Neural progenitor cell (in vitro differentiated cells): ENCODE results near the gene MPP1. TPM values are rescaled to one million over a fixed set of nuclear protein-coding genes. Genes with fewer than 3 reads are reported as not detected.

Experiments used
- DNase-seq: peaks from one replicate; pipeline ENCODE4 v3.0.0-alpha.2; 2016; ENCODE audit warnings: low spot score
- H2AFZ ChIP-seq: fragments of 200-600 bp; sonication (generic); replicated peaks from 2 replicates; pipeline ENCODE4 v1.6.1; 2016; ENCODE audit warnings: antibody characterized with exemption
- H3F3A ChIP-seq: fragments of 200-600 bp; sonication (generic); 2 replicates; pipeline ENCODE4 v1.6.1; 2016; ENCODE audit warnings: antibody characterized with exemption, low read depth
- H3K27ac ChIP-seq: fragments of 200-600 bp; sonication (generic); 2 replicates; pipeline ENCODE4 v1.5.1; 2016; ENCODE audit warnings: mild to moderate bottlenecking
- H3K27me3 ChIP-seq: fragments of 200-600 bp; sonication (generic); 2 replicates; pipeline ENCODE4 v1.6.1; 2016; ENCODE audit warnings: mild to moderate bottlenecking, moderate library complexity
- H3K36me3 ChIP-seq: fragments of 200-600 bp; sonication (generic); 2 replicates; pipeline ENCODE4 v1.5.1; 2016
- H3K4me1 ChIP-seq: fragments of 200-600 bp; sonication (generic); 2 replicates; pipeline ENCODE4 v1.6.1; 2016; ENCODE audit warnings: mixed run types
- H3K4me2 ChIP-seq: fragments of 200-600 bp; sonication (generic); 2 replicates; pipeline ENCODE4 v1.6.1; 2016
- H3K4me3 ChIP-seq: fragments of 200-600 bp; sonication (generic); 2 replicates; pipeline ENCODE4 v1.5.1; 2016
- H3K79me2 ChIP-seq: fragments of 200-600 bp; sonication (generic); 2 replicates; pipeline ENCODE4 v1.6.1; 2016; ENCODE audit warnings: low read depth
- H3K9ac ChIP-seq: fragments of 200-600 bp; sonication (generic); 2 replicates; pipeline ENCODE4 v1.6.1; 2016
- H3K9me3 ChIP-seq: fragments of 200-600 bp; sonication (generic); 2 replicates; pipeline ENCODE4 v1.5.1; 2016; ENCODE audit warnings: low read depth
- H4K20me1 ChIP-seq: fragments of 200-600 bp; sonication (generic); 2 replicates; pipeline ENCODE4 v1.6.1; 2016; ENCODE audit warnings: low read depth
- H3K27ac Mint-ChIP-seq: 3 replicates; pipeline ENCODE4 v1.8.0; 2021; ENCODE audit warnings: mixed read lengths
- H3K27me3 Mint-ChIP-seq: 2 replicates; pipeline ENCODE4 v1.8.0; 2022; ENCODE audit warnings: low read depth, mild to moderate bottlenecking, inconsistent platforms, moderate library complexity, mixed read lengths; ENCODE audit not compliant: insufficient read depth
- H3K36me3 Mint-ChIP-seq: 3 replicates; pipeline ENCODE4 v1.8.0; 2021; ENCODE audit warnings: mixed read lengths
- H3K4me1 Mint-ChIP-seq: 3 replicates; pipeline ENCODE4 v1.8.0; 2021; ENCODE audit warnings: mixed read lengths
- H3K4me3 Mint-ChIP-seq: 3 replicates; pipeline ENCODE4 v1.8.0; 2021; ENCODE audit warnings: mild to moderate bottlenecking, moderate library complexity, mixed read lengths
- H3K9me3 Mint-ChIP-seq: 3 replicates; pipeline ENCODE4 v1.8.0; 2020; ENCODE audit warnings: mixed read lengths
- CTCF ChIP-seq: fragments of 200-600 bp; sonication (generic); IDR thresholded peaks from 2 replicates; pipeline ENCODE4 v1.5.1; 2017; ENCODE audit warnings: antibody characterized with exemption, mild to moderate bottlenecking
- EZH2 ChIP-seq: fragments of 200-600 bp; sonication (generic); IDR thresholded peaks from 2 replicates; pipeline ENCODE4 v1.6.1; 2017; ENCODE audit warnings: antibody characterized with exemption, mild to moderate bottlenecking, moderate library complexity
- EZH2phosphoT487 ChIP-seq: fragments of 200-600 bp; sonication (generic); IDR thresholded peaks from 2 replicates; pipeline ENCODE4 v1.6.1; 2017; ENCODE audit warnings: antibody characterized with exemption
- total RNA-seq: library from RNA; depleted of rRNA; stranded (reverse); fragments of >200 nt; gene quantifications from 2 replicates; pipeline ENCODE4 v1.2.3, GENCODE V29; 2015; ENCODE audit warnings: low replicate concordance

Gene MPP1
- total RNA-seq, 1 donor from 2014 or later = not detected

- H3K9ac ChIP-seq = no peak overlapping the region
- H3K27ac Mint-ChIP-seq = peak overlapping the region; percentile 64
- no peak overlapping the region for H3K4me2 ChIP-seq
- H3K27me3 Mint-ChIP-seq = peaks cover 8% of the 10 kb centered on the region
- H4K20me1 ChIP-seq = peaks cover 11% of the 10 kb centered on the region
- H3K36me3 ChIP-seq = no peaks in the 10 kb centered on the region
- peaks cover 38% of the 10 kb centered on the region for H3K4me1 Mint-ChIP-seq
- H3K27ac ChIP-seq = no peak overlapping the region
- H3K27me3 ChIP-seq = peaks cover 93% of the 10 kb centered on the region
- no peak overlapping the region for H3K4me3 ChIP-seq
- H3K9me3 Mint-ChIP-seq = peaks cover 6% of the 10 kb centered on the region
- H3K36me3 Mint-ChIP-seq = no peaks in the 10 kb centered on the region
- peaks cover 13% of the 10 kb centered on the region for H3F3A ChIP-seq
- H3K4me3 Mint-ChIP-seq = peak overlapping the region; percentile 39
- TF ChIP-seq EZH2phosphoT487 (peak; percentile 54), CTCF (no peak)
- H2AFZ ChIP-seq = no peak overlapping the region
- H3K4me1 ChIP-seq = no peaks in the 10 kb centered on the region
- peak; percentile 80 for DNase-seq
- no peaks in the 10 kb centered on the region for H3K9me3 ChIP-seq
- no peaks in the 10 kb centered on the region for H3K79me2 ChIP-seq
These were observed 5.5 kb downstream of the MPP1 start for GRCh38 chrX:154799556-154800348.

- Histone ChIP-seq H3K9me3 (no peaks in the 10 kb centered on the region), H3F3A (peaks cover 13% of the 10 kb centered on the region), H3K4me3 (no peak overlapping the region), H3K27ac (no peak overlapping the region), H3K36me3 (no peaks in the 10 kb centered on the region), H3K27me3 (peaks cover 81% of the 10 kb centered on the region), H3K9ac (no peak overlapping the region), H3K79me2 (no peaks in the 10 kb centered on the region), H4K20me1 (peaks cover 7% of the 10 kb centered on the region), H3K4me1 (no peaks in the 10 kb centered on the region), H2AFZ (no peak overlapping the region), H3K4me2 (no peak overlapping the region)
- no peaks in the 10 kb centered on the region for H3K36me3 Mint-ChIP-seq
- no peaks in the 10 kb centered on the region for H3K9me3 Mint-ChIP-seq
- H3K27me3 Mint-ChIP-seq = peaks cover 15% of the 10 kb centered on the region
- DNase-seq = no peak
- no peak overlapping the region for H3K4me3 Mint-ChIP-seq
- TF ChIP-seq EZH2phosphoT487 = no peak
- TF ChIP-seq CTCF = no peak
- no peak for TF ChIP-seq EZH2
- H3K27ac Mint-ChIP-seq = no peak overlapping the region
- peaks cover 29% of the 10 kb centered on the region for H3K4me1 Mint-ChIP-seq
These were observed 8.3 kb downstream of the MPP1 start for GRCh38 chrX:154797006-154797405.

DNA sequence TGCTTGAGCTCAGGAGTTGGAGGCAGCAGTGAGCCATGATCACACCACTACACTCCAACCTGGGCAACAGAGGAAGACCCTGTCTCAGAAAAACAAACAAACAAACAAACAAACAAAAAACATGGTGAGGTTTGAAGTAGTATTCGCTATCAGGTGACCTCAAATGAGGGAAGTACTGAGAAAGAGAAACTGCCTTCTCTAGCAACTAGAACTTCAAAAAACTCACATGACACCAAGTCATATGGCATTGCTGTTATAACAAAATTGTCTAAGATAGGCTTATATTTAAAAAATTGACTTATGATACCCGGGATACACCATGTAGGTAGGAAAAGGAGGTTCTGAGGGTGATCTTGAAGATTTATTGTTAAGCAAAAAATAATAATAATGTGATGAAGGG, 10.3 kb downstream of the MPP1 start:
- Histone ChIP-seq H3K4me1 (no peaks in the 10 kb centered on the region), H3K4me3 (no peak overlapping the region), H3K9ac (no peak overlapping the region), H3K27me3 (peaks cover 62% of the 10 kb centered on the region), H3K27ac (no peak overlapping the region), H3K79me2 (no peaks in the 10 kb centered on the region), H2AFZ (no peak overlapping the region), H3K36me3 (no peaks in the 10 kb centered on the region), H3F3A (peaks cover 9% of the 10 kb centered on the region), H3K9me3 (no peaks in the 10 kb centered on the region), H3K4me2 (no peak overlapping the region), H4K20me1 (peaks cover 2% of the 10 kb centered on the region)
- peaks cover 2% of the 10 kb centered on the region for H3K9me3 Mint-ChIP-seq
- H3K36me3 Mint-ChIP-seq = peaks cover 3% of the 10 kb centered on the region
- no peak for DNase-seq
- no peak overlapping the region for H3K4me3 Mint-ChIP-seq
- TF ChIP-seq EZH2phosphoT487 (no peak), EZH2 (no peak), CTCF (no peak)
- H3K4me1 Mint-ChIP-seq = peaks cover 14% of the 10 kb centered on the region
- H3K27me3 Mint-ChIP-seq = peaks cover 11% of the 10 kb centered on the region
- no peak overlapping the region for H3K27ac Mint-ChIP-seq
